HG03442 (cell line): ENCODE results near the gene TTC28.

Experiments used
- ATAC-seq: cut with Tn5 transposase; IDR thresholded peaks from one replicate; pipeline ENCODE4 v1.9.1; 2021; ENCODE audit warnings: mild to moderate bottlenecking, moderate library complexity; ENCODE audit not compliant: unreplicated experiment

The TTC28 gene

DNA sequence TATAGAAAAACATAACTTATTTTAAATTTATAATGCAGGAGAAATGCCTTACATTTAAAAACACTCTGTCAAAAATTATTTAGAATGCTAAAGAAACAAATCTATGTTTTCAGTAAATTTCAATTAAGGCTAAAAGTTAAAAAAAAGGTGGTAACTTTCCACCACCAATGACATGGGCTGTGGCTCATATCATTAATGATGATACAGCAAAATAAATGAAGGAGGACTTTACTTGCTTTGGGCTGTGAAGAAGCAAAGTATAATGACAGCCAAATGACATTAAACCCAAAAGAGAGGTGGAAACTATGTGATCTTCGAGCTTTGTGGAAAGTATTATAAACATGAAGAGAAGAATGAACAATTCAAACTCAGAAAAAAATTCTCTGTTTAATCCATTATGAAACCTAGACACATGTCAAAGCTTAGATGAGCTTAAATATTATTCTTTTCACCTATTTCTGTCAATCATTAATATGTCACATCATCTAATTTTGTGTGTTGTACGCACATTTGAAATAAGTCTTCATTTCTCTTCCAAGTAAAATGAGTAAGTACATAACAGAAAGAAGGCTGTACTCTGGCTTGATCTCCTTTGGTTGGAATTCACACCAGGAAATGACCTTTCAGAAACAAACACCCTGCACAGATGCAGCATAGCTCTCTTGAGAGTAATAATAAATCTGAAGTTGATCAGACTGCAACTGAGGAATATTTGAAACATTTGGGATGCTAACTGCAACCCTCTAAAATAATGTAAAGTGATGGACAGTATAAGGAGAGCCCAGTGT lies 265.8 kb downstream of the TTC28 start:
- no peak for ATAC-seq

DNA sequence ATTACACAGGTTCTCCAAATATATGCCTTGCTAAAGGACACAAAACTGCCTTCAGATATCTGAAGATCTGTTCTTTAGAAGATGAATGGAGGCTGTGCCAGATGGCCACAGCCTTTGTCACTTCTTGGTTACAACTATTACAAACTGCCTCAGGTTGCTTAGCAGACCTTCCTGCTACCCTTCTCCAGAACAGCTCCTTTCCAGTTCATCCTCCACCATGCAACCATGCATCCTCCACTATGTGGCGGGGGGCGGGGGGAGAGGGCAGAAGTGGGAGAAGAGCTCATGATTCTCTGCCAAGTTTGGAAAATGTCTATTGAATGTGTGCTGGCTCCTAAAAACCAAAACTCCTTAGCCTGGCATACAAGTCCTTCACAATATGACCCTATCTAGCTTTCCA lies 267.5 kb downstream of the TTC28 start:
- ATAC-seq, result no peak

DNA sequence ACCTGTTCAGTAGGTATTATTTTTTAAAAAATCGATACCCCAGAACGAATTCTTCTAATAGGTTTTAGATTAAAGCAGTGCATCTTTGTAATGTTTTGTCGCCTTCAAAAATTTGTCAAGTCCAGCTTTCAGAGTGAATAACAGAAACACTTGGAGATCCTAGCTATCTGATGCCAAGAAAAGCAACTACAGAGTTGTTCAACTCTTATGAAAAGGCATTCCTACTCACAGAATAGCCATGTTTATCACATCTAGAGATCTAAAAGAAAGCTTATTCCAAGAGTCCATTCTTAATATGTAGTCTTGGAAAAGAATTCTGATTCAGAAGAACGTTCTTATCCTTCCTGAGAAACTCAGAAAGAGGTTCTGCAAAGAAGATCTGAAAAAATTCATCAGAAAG lies 268.5 kb downstream of the TTC28 start:
- no peak for ATAC-seq

DNA sequence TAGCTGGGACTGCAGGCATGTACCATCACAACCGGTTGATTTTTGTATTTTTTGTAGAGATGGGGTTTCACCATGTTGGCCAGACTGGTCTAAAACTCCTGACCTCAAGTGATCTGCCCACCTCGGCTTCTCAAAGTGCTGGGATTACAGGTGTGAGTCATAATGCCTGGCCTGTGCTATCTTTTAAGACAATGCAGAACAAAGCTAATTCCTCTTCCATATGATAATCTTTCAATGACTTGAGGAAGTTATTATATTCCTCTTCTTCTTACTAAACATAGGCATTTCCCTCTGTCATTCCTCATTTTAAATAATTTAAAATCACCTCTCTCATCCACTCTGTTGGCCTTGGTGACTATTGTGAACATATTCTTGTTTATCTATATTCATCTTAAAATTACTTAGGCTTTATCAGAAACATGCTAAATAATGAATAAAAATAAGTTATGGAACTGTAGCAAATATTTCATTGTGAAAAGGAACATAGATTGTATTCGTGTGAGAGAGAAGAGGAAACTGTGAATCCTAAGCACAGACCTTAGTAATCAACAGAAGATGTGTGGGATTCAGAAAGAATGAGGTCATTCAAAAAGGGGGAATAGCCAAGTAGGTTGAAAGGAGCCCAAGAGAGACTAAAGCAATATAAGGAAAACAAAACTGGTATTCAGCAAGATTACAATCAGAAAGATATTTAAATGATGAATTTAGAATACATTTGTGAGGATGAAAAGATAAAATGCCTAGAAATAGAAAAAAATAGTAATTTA lies 269.4 kb downstream of the TTC28 start:
- ATAC-seq, result no peak

DNA sequence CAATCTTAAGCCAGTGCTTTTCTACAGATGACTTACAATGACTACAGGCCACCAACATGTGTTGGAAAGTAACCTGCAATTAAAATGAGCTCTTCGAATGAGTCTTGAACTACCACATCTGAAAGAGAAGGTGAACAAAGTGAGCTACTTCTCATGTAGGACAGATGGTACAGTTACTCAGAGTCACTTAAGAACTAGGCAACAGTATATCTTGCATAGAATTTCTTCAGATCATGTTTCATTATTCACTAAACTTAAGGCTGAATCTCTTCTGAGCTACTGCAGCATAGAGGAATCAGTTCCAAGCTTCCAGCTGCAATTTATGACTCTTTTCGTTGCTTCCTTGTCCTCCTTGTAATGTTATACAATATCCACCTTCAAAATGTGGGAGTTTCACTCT lies 270.9 kb downstream of the TTC28 start:
- no peak for ATAC-seq

DNA sequence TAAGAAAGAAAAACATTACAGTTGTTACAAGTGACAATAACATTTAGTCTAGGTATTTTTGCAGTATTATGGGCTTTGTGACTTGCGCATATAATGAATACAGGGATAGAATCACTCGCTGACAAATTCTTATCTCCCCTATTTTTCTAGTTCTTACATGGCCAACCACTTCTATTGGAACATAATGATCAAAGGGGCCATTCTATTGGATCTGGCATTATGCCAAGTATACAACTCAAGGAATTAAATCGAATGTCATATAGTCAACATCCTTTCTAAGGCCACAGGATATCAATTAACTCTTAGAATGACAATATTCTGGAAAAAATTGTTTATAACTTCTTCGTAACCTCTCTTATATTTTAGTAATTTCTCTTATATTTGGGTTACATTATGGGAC lies 272.0 kb downstream of the TTC28 start:
- no peak for ATAC-seq

DNA sequence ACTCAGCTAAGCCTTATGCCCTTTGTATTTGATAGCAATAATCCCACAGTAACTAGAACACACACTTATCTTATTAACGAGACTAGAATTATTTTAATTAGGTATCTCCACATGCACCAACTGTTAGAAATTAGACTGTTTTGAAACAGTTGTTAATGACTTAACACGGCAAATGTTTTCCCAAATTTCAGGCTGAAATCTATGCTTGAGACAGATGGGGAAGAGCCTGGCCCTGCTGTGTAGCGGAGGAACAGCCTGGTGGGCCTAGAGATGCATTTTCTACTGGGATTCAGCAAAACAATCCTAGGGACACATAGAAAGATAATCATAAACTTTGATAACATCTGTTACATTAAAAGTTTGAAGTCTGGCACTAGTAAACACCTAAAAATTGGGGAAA lies 273.4 kb downstream of the TTC28 start:
- no peak for ATAC-seq

DNA sequence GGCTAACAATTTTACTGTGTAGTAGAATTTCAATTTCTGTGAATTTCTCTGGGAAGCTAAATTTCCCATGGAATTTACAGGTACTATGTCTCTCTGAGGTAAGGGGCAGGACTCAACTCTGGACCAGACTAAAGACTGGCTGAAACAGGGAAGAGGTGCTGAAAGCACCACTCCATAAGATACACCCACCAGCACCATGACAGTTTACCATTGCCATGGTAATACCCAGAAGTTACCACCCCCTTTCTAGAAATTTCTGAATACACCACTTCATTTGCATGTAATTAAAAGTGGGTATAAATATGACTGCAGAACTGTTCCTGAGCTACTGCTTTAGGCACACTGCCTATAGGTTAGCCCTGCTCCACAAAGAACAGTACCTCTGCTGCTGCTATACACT lies 274.1 kb downstream of the TTC28 start:
- no peak for ATAC-seq

DNA sequence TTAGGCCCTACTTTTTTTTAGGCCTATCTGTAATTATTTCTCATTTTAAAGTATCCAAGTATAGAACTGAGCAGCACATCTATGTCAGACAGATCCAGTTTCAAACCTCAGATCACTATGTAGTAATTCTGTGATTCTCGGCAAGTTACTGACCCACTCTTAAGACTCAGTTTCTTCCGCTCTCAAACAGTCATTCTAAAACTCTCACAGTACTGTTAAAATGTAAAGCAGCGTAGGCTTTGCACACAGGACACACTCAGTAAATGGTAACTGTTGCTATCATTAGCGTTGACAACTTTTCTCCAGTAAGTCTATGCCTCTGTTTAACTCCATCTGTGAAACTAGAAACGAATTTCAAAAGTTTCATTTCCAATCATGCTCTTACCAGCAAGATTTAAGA lies 277.1 kb downstream of the TTC28 start:
- ATAC-seq, result no peak

DNA sequence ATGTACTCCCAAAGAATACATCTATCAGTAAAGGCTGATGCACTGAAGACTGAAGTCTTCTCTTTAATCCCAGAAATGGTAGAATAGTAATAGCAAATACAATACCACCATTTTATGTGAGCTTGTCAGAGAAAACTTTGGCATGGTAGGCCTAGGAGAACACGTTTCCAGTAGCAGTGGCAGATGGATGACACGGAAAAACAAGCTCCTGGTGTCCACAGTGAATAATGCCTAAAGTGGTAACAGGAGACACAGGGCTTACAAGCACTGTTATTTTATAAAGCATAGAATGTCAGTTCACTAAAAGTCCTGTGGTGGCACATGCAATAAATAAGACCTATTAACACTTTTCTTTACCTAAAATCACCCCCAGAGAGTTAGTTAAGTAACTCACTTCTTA lies 277.6 kb downstream of the TTC28 start:
- no peak for ATAC-seq

DNA sequence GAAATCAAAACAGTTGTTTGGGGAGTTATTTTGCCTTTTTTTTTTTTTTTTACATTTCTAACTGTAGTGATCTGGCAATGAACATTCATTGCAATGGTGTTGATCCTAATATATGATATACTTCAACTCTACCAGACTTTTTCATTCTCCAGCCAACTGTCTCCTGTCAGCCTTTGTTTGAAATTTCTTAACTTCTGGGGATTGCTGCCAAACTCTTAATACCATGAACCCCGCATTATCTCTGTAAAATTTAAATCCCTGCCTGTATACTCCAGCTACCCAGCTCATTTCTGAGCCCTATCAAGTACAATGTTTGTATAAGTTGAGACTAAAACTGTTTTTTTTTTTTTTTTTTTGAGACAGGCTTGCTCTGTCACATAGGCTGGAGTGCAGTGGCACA lies 280.7 kb downstream of the TTC28 start:
- ATAC-seq, result no peak

DNA sequence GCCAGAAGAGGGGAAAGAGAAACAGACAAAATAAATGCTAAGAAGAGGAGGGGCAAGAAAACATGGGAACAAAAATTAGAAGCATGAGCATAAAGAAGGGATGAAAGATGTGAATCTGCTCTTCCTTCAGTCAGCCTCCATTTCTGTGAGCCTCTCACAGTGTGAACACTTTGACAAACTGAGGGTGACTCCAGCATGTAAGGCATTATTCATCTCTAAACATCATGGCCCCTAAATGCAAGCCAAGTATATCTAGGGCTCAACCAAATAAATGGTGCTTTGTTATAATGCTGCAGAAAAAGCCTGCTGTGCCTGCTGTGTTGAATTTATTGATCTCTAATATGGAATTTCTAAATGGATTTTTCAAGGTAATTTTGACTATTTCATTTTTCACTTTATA lies 281.3 kb downstream of the TTC28 start:
- ATAC-seq, result no peak

DNA sequence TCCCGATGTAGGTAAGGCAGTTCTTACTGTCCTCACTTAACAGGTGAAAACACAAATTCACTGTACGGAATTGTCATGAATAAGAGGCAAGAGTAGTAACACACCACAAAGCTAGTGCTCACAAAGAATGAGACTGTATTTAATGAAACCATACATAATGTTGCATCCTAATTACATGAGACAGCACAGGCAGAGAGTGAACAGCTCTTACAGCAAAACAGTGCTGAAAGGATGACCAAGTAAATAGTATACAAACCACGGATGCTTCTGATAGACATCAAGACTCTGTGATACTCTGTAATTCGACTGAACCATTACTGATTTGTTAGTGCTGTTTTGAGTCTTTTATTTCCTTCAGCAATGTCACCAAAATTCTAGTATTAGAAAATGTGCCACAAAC lies 282.3 kb downstream of the TTC28 start:
- no peak for ATAC-seq

DNA sequence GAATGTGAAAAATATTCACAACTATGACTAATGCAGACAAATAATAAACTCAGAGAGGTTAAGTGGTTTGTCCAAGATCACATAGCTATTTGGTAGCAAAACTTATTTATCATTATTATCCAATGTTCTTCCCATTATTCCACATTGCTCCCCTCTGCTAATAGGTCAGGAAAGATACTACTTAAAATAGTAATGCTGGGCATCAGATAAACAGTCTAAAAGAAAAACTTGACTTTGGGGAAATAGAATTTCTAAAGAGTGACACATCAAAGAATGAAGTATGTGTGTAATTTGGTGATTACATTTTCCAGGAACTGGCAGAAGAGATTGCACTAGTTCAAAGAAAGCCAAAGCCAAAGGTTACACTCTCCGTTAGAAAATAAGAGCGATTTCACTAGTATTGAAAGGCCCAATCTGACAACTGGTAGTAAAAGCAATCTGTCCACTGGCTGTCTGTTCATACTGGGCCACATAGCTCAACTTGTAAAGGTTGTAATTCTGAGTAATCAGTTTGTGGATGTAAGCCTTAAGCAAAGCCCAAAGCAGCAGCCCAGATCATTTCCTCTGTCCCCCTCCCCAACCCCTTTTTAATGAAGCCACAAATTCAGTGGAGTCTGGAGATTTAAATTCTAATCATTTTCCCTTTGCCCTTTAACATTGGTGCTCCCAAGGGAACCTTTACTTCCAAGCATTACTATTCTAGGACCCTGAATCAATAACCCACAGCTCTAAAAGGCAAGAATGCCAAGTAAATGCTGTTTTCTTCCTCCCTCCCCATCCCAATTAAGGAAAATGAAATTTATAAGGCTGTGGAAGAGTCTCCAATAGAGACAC lies 283.5 kb downstream of the TTC28 start:
- no peak for ATAC-seq

DNA sequence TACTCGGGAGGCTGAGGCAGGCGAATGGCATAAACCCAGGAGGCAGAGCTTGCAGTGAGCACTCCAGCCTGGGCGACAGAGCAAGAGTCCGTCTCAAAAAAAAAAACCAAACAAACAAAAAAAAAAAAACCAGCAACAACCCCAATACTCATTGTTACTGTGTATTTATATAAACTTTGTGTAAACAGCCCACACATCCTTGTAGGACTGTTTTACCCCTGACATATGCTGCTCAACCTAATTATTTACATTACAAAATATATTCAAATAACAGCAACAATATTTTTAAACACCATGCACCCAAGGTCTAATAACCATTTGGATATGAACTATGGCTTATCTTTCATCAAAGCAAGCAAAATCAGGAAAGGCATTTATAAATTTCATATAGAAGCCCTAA lies 284.1 kb downstream of the TTC28 start:
- ATAC-seq, result no peak

DNA sequence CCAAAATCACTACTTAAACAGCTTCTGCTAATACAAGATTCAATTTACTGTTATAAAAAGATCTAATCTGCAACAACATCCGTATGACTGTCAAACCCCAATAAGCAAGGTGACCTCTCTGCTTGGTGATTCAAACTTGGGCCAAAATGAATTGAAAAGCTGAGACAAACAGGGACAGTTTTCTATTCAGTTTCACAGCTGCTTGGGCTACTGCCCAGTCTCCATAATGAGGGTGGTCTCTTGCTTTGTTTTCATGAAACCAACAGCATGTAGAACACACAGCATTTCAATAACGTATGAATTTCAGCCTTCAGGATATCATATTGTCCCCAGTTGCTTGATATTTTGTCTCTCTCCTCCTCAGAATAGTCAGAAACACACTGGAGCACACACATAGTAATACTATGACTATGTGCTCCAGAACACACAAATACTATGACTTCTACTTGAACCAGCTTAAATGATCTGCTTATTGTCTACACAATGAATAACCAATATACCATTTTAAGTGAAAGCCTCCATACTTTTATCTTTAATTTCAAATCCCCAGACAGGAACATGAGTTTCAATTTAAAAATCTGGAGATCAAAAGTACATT lies 285.0 kb downstream of the TTC28 start:
- ATAC-seq, result no peak

DNA sequence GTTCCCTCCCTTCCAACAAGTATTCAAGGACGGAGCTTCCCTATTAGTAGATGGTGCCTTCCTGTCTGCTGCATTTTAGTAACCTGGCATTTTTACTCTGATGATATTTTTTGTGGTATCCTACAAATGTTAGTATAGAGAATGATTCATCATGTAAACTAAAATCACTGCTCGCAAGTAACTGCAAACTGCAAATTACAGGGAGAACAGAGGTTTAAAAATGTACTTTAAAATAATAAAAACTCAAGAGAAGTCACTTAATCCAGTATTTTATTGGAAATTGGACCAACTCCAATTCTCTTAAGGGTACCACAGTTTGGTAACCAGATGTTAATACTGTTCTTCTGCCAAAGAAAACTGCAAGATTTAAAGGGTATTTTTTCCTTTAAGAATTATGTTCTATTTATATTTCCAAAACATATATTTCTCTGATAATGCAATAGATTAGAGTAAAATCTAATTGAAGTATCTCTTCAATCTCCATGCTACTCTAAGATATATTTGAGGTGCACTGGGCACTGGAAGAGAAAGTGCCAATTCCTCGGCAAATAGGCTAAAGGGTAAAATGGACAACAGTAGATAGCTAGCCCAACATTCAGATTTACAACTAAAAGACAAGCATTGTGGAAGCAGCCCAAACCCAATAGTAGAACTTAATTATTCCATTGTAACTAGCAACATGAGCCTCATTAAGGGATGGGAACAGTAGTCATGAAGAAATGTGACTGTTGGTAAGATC lies 298.0 kb downstream of the TTC28 start:
- no peak for ATAC-seq

DNA sequence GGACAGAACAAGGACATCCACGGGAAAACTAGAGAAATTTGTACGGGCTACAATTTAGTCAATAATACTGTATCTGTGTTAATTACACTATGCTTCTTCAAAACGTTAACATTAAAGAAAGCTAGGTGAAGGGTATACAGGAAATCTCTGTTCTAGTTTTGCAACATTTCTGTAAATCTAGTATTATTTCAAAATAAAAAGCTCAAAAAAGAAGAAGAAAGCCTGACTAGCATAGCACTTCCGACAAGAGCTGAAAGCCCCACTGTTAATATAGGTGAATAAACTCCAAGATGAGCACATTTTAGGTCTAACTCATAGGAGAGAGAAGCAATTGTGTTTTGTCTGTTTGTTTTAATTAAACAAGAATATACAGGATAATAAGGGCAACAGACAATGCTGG lies 299.7 kb downstream of the TTC28 start:
- ATAC-seq, result no peak

DNA sequence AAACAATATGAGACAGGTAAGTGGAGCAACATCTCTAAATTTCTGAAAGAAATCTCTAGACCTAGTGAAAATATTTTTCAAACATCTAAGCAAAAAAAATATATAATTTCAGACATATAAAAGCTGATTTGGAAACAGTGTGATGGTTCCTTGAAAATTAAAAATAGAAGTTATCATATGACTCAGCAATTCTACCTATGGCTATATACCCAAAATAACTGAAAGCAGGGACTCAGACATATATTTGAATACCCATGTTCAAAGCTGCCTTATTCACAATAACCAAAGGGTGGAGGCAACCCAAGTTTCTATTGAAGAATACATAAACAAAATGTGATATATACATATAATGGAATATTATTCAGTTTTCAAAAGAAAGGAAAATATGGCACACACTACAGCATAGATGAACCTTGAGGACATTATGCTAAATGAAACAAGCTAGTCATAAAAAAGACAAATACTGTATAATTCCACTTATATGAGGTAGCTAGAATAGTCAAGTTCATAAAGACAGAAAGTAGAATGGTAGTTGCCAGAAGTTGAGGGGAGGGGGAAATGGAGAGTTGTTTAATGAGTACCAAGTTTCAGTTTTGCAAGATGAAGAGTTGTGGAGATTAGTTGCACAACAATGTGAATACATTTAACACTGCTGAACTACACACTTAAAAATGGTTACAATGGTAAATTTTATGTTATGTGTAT lies 300.4 kb downstream of the TTC28 start:
- no peak for ATAC-seq
